Measurements from ENCODE around the gene ZNF883.

DNA sequence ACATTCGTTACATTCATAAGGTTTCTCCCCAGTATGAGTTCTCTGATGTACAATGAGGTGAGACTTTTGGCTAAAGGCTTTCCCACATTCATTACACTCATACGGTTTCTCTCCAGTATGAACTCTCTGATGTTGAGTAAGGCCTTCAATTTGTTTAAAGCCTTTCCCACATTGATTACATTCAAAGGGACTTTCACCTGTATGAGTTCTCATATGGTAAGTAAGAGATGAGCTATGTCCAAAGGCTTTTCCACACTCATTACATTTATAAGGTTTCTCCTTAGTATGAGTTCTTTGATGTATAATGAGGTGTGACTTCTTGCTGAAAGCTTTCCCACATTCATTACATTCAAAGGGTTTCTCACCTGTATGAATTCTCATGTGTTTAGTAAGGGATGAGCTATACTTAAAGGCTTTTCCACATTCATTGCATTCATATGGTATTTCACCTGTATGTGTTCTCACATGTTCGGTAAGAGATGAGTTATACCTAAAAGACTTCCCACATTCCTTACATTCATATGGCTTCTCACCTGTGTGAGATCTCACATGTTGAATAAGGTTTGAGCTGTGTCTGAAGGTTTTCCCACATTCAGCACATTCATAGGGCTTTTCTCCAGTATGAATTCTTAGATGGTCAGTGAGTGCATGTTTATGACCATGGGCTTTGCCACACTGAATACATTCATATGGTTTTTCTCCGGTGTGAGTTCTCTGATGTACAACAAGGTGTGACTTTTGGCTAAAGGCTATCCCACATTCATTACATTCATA, 31.1 kb upstream of the ZNF883 start:
- TF ChIP-seq, protein P1, sequence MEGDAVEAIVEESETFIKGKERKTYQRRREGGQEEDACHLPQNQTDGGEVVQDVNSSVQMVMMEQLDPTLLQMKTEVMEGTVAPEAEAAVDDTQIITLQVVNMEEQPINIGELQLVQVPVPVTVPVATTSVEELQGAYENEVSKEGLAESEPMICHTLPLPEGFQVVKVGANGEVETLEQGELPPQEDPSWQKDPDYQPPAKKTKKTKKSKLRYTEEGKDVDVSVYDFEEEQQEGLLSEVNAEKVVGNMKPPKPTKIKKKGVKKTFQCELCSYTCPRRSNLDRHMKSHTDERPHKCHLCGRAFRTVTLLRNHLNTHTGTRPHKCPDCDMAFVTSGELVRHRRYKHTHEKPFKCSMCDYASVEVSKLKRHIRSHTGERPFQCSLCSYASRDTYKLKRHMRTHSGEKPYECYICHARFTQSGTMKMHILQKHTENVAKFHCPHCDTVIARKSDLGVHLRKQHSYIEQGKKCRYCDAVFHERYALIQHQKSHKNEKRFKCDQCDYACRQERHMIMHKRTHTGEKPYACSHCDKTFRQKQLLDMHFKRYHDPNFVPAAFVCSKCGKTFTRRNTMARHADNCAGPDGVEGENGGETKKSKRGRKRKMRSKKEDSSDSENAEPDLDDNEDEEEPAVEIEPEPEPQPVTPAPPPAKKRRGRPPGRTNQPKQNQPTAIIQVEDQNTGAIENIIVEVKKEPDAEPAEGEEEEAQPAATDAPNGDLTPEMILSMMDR (IDR thresholded peaks at IDR 0.05): no peak
- TF ChIP-seq POLR2A (IDR thresholded peaks at IDR 0.05) (no peak), POLR2AphosphoS5 (IDR thresholded peaks at IDR 0.05) (no peak)

Data from breast epithelium (tissue), 3 donors.